HG03442 (cell line): ENCODE data around the gene ZNF532.
A peak's percentile ranks its signal among the peaks of the same experiment; 100 is the strongest.

Experiments
- ATAC-seq: cut with Tn5 transposase; IDR thresholded peaks from one replicate; pipeline ENCODE4 v1.9.1; 2021; ENCODE audit warnings: mild to moderate bottlenecking, moderate library complexity; ENCODE audit not compliant: unreplicated experiment

The ZNF532 gene

GRCh38 chr18:58937887-58938267, 73.2 kb downstream of the ZNF532 start:
- no peak for ATAC-seq

GRCh38 chr18:58941426-58942099, 76.9 kb downstream of the ZNF532 start:
- no peak for ATAC-seq

GRCh38 chr18:58943896-58944295, 79.2 kb downstream of the ZNF532 start:
- no peak for ATAC-seq

GRCh38 chr18:58947136-58947732, 82.6 kb downstream of the ZNF532 start:
- ATAC-seq: peak; percentile 49

- no peak for ATAC-seq
These were observed 84.4 kb downstream of the ZNF532 start for GRCh38 chr18:58949031-58949430.

GRCh38 chr18:58951986-58952702, 87.5 kb downstream of the ZNF532 start:
- ATAC-seq: no peak

GRCh38 chr18:58952858-58953257, 88.2 kb downstream of the ZNF532 start:
- no peak for ATAC-seq

GRCh38 chr18:58953627-58954026, 89.0 kb downstream of the ZNF532 start:
- no peak for ATAC-seq

- no peak for ATAC-seq
These were observed 90.3 kb downstream of the ZNF532 start for GRCh38 chr18:58955001-58955400.

GRCh38 chr18:58955738-58956137, 91.1 kb downstream of the ZNF532 start:
- ATAC-seq: no peak

- ATAC-seq: no peak
These were observed 94.0 kb downstream of the ZNF532 start for GRCh38 chr18:58958628-58959027.

- no peak for ATAC-seq
These were observed 95.8 kb downstream of the ZNF532 start for GRCh38 chr18:58960508-58960907.

- ATAC-seq: no peak
These were observed 96.5 kb downstream of the ZNF532 start for GRCh38 chr18:58960946-58961722.

- no peak for ATAC-seq
These were observed 97.7 kb downstream of the ZNF532 start for GRCh38 chr18:58962336-58962735.

- ATAC-seq: no peak
These were observed 100.8 kb downstream of the ZNF532 start for GRCh38 chr18:58965291-58966004.

GRCh38 chr18:58966005-58966677, 101.5 kb downstream of the ZNF532 start:
- ATAC-seq: no peak

GRCh38 chr18:58966704-58967103, 102.0 kb downstream of the ZNF532 start:
- ATAC-seq: no peak

- ATAC-seq: no peak
These were observed 103.1 kb downstream of the ZNF532 start for GRCh38 chr18:58967751-58968254.

- ATAC-seq: peak; percentile 64
These were observed 106.5 kb downstream of the ZNF532 start for GRCh38 chr18:58970943-58971790.
